Smooth muscle cell of the brain vasculature (primary cell): Measurements from ENCODE around the gene IL36A.

Experiments
- DNase-seq: peaks from one replicate; pipeline ENCODE4 v3.0.0-alpha.2; 2012; ENCODE audit warnings: low read depth, low spot score

The IL36A gene

GRCh38 chr2:113050921-113051895 is 45.9 kb downstream of the IL36A start:
- DNase-seq: no peak

- DNase-seq: no peak
Measured at GRCh38 chr2:113052396-113052917, 47.2 kb downstream of the IL36A start, which contains the start of gene IL36B. IL36B (minus strand) TSS chr2:113052867.

- DNase-seq: no peak
Measured at GRCh38 chr2:113053666-113054065, 48.4 kb downstream of the IL36A start.

- DNase-seq: no peak
Measured at GRCh38 chr2:113054066-113054465, 48.8 kb downstream of the IL36A start.

DNA sequence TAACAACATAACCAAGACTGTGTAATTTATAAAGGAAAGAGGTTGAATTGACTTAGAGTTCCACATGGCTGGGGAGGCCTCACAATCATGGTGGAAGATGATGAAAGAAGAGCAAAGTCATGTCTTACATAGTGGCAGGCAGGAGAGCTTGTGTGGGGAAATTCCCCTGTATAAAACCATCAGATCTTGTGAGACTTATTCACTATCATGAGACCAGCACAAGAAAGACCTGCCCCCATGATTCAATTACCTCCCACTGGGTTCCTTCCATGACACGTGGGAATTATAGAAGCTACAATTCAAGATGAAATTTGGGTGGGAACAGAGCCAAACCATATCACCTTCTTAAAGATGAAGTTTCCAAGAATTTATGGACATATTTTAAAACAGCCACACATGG is 51.3 kb downstream of the IL36A start:
- no peak for DNase-seq

DNA sequence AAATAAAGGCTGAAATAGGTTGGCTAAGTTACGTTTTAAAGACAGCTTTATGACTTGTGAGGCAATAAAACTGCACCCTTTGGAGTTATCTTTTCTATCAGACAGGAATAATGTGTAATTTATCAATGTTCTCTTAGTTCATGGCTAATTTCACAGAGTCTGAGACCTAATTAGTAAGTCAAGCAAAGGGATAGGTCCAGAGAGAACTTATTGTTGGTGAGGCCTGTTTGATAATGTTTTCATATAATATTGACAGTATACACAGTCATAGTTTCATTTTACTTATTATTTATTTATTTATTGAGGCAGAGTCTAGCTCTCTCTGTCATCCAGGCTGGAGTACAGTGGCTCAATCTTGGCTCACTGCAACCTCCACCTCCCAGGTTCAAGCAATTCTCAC is 51.9 kb downstream of the IL36A start:
- no peak for DNase-seq
